HG02623 (cell line): ENCODE results near the gene CTSS.
A peak's percentile ranks its signal among the peaks of the same experiment; 100 is the strongest.
"Not testable (repeated sequence)": the region's sequence is repeated elsewhere in the genome, so short reads cannot be mapped to it uniquely, and the experiment has no call there.

Experiments
- ATAC-seq: cut with Tn5 transposase; IDR thresholded peaks from one replicate; pipeline ENCODE4 v1.9.1; 2021; ENCODE audit warnings: moderate library complexity; ENCODE audit not compliant: unreplicated experiment

CTSS gene

DNA sequence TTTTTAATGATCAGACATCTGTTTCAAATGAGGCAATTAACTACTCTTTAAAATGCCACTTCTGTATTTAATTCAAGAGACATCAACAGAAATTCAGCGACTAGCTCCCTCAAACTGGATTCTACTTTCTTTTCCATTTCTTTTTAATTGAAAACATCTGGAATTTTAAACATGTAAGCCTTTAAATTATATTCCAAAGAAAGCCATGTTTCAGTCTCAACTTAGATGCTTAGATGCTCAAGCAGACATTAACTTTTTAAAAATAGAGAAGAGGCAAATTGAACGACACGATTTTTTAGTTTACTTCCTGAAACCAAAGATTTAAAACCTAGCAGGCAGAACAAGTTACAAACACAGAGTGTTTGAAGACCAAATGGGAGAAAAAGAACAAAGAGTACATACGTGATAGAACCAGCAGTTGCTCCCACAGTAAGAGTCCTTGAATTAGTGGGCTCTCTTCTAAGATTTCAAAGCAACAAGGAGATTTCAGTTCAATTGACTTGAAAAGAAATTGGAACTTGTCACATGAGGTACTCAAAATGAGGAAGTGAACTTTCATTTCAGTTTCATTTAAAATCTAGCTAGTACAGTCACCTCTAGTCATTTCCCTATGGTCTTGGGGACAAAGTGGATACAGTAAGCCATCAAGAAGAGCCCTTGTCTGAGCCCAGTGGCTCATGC lies at the start of gene CTSS:
Gene CTSS, minus strand, starts transcription at position 483 of the 681 bp plus-strand sequence. CDS start 1,015 bp downstream, outside the sequence.
- ATAC-seq, result peak; percentile 72

DNA sequence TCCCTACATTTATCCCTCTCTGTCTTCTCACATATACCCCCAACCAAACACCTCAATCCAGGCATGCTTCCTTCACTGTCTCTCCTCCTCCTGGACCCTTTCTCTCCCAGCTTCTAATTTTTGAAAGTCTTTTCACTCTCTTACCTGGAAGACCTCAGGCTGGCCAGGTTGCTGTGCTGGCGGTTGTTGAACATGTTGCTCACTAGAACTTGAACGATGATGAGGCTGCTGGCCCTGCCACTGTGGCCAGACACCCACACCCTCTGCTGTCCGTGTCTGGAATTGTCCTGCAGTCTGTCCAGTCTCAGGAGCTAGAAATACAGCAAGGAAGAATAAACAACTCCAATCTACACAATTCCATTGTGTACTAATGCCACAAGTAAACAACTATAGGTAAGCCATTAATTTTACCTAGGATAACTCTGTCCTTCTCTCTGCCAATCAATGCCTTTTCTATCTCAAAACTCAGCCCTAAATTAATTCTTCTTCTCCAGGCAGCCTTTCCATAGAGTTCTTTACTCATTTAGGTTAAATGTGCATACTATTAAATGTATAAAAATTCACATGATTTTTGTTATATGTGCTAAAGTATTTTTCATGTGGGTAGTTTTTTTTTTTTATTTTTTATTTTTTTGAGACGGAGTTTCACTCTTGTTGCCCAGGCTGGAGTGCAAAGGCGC lies 47.6 kb upstream of the CTSS start:
- ATAC-seq, result no peak

DNA sequence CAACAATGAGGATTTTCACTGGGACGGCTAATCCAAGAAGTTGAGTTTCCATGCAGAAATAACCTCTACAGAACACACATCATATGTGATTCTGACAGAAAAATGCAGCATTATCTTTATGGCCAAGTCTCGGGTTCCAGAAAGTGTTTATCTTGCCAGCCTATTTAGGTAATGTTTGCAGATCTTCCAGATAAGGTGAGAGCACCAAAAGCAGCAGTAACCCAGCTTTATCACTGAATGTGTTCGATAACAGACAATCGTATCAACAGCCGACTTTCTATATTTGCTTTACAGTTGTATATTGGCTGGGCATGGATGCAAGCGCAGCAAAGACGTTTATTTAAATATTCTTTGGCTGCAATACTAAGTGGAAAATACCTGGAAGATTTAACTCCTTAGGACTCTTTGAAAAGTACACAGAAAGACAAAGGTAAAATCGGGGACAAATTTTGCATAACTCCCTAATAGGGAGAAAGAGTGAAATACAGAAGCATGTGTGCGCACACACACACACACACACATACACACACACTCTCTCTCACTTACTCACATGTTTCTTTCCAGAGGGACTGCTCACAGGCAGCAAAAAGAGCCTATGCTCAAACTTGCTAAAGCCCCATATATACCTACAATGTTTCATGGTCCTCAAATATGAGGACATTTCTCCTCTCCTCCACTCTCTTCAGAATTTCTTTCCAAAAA lies 45.5 kb upstream of the CTSS start:
- no peak for ATAC-seq

- ATAC-seq, result no peak
Observed at GRCh38 chr1:150809651-150810050, 44.1 kb upstream of the CTSS start.

DNA sequence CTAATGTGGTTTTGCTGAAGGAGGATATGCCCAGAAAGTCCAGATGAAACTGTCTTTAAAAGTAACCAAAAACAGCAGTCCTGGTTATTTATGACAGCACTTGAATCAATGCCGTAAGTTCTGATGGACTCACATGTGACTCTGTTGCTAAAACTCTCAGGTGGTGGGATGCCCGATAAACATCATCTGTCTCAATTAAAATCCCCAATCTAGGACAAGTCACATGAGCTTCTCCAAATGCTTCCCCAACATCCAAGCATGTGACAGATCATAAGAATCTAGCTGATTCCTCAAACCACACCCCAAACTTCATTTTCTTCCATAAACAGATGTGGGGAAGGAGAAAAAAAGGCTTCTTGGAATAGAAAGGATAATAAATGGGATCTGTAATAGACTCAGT lies 43.3 kb upstream of the CTSS start:
- ATAC-seq, result no peak

DNA sequence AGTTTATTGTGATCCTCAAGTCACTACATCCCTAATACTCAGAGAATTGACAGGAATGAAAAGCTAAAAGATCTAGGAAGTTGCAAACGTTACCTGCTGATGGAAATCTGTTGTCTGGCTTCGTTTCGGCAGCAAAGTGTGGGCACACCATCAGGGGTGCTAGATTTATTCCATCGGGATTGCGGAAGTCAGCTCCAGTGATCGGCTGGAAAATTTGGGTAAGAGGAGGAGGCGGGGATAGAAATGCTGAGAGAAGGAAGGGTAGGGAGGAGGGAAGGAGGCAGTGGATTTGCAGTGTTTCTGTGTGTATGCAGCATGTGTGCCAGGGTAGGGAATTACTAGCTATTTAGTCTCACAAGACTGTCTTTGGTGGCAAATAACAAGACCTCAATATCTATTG lies 42.5 kb upstream of the CTSS start, which contains the start of gene CTSK:
Gene CTSK, minus strand, starts transcription at position 140 of the 400 bp plus-strand sequence. CDS start 1,455 bp downstream, outside the sequence.
- ATAC-seq, result no peak

DNA sequence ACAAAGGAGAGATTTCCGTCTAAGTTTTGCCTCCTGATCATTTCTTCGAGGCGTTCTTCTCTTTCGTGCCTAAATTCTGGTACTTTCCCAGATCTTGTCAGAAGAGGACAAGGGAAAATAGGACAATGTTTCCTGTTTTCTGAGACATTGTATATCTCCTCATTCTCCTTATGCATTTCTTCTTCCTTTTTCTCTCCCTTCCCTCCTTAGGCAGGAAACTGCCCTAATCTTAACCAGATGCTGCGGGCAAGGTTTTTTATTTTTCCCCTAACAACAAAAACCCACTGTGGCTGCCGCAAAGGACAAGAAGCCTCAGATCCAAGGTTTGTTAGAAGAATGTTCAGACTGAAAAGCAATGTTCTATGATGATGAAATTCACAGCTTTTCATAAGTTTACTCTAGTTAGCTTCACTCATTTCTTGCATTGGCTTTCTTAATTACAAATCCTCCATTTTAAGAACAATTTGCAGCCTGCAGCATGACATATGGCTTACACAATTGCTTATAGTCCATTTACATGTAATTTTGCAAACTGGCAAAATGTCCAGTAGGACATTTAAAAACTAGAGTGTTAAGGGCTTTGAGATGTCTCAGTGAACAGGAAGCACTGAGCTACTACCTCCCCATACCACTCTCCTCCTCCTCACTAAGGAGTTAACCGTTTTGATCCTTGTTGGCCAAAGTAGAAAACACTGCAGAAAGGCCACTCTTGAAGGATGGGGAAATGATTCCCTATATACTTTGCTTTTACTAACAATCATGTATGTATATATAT lies 41.9 kb upstream of the CTSS start:
- ATAC-seq, result no peak

DNA sequence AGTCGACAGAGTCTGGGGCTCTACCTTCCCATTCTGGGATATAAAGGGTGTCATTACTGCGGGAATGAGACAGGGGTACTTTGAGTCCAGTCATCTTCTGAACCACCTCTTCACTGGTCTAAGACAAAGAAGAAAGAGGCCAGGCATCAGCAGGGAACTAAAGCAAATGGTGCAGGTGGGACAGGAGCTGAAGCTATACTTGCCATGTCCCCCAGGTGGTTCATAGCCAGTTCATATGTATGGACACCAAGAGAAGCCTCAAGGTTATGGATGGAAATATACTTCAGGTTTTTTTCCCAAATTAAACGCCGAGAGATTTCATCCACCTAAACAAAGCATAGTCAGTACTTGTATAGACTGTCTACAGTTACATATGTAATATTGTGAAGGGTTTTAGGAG lies 40.3 kb upstream of the CTSS start:
- ATAC-seq, result no peak

- no peak for ATAC-seq
Observed at GRCh38 chr1:150804671-150805070, 39.1 kb upstream of the CTSS start.

- ATAC-seq, result no peak
Observed at GRCh38 chr1:150799089-150799488, 33.5 kb upstream of the CTSS start.

DNA sequence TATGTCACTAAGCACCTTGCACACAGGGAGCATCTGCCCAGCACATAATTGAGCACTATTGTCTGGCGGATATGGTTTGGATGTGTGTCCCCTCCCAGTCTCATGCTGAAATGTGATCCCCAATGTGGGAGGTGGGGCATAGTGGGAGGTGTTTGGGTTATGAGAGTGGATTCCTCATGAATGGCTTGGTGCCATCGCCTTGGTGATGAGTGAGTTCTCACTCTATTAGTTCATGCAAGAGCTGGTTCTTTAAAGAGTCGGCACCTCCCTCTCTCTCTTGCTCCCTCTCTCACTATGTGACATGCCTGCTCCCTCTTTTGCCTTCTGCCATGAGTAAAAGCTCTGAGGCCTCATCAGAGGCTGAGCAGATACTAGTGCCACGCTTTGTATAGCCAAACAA lies 32.9 kb upstream of the CTSS start:
- ATAC-seq, result no peak

DNA sequence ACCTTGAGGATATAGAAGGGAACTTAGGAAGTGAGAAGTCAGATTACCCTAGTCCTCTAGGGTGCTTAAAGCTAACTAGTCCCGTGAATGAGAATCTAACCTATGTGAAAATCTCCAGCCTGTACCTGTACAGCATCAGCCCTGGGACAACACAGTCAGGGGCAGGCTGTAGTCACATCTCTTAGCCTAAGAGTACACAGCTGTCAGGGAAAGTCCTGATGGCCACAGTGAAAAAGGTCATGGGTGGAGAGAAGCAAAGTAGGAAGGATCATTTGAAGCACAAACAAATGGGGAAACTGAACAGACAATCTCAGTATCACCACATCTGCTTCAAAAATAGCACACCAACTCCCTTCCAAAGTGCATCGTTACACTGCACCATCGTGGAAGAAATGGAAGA lies 30.8 kb upstream of the CTSS start:
- no peak for ATAC-seq

- ATAC-seq, result not testable (repeated sequence)
Observed at GRCh38 chr1:150793778-150794177, 28.2 kb upstream of the CTSS start.

DNA sequence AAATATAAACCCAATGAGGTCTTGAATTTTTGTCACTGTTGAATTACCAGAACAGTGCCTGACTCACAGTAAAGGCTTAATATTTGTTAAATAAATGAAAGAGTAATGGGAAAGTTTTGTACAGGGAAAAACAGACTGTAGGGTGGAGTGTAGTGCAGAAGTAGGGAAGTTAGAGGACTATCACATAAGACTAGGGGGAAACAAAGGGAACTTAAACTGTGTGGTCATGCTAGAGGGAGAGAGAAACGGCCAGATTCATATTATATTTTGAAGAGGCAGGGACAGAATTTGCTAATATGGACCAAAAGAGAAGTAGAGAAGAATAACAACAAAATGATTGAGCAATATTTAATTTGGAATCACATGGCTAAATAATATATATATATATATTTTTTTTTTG lies 27.6 kb upstream of the CTSS start:
- ATAC-seq, result no peak

DNA sequence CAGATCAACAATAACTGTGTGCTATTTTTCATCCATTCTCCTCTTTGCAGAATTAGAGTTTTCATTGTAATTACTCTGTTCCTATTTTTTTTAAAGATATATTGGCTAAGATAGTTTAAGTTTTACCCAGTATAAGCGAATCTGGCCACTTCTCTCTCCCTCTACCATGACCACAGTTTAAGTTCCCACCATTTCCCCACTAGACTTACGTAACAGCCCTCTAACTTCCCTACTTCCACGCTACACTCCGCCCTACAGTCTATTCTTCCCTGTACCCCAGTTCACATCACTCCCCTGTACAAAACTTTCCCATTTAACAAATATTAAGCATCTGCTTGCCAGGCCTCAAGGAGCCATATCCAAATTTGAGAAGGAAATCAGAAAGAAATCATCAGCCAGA lies 26.0 kb upstream of the CTSS start:
- no peak for ATAC-seq

GRCh38 chr1:150789396-150789795 lies 23.8 kb upstream of the CTSS start:
- no peak for ATAC-seq

- ATAC-seq, result no peak
Observed at GRCh38 chr1:150788946-150789345, 23.4 kb upstream of the CTSS start.

- no peak for ATAC-seq
Observed at GRCh38 chr1:150787455-150787854, 21.9 kb upstream of the CTSS start.

GRCh38 chr1:150780510-150780909 lies 14.9 kb upstream of the CTSS start:
- no peak for ATAC-seq

DNA sequence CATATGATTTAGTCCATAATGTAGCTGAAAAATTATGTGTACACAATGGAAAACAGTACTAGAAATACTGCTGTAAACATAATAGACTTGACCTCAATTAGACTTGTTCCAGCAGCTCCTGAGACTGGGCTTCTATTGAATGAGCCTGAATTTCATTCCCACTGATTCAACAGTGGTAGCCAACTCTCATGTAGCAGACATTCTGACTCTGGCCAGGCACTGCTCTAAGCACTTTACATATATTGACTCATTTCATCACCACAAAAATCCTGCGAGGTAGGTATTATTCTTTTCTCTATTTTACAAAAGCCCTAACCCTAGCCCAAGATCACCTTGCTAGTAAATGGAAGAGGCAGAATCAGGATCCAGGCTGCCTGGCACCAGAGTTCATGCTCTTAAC lies 12.8 kb upstream of the CTSS start:
- ATAC-seq, result no peak

GRCh38 chr1:150777544-150777943 lies 12.0 kb upstream of the CTSS start:
- no peak for ATAC-seq
